ENCODE results near the gene SCN1B. TPM values are rescaled to one million over a fixed set of nuclear protein-coding genes. Genes with fewer than 3 reads are reported as not detected.
A peak's percentile ranks its signal among the peaks of the same experiment; 100 is the strongest.

SCN1B gene
- total RNA-seq, 4 donors from 2014 or later: 0.26 to 5.9 (median 1.2) TPM; not detected in 1

- WGBS, 2 donors: 3 to 12% methylated on average over 23 to 25 of the region's 31 CpGs
- Histone ChIP-seq H3K4me3 (peak overlapping the region; percentile 32 to 76 (median 52)), H3K27ac (peak overlapping the region in 3 of 4 donors; percentile 16 to 78 (median 76)), H3K9me3 (no peaks in the 10 kb centered on the region), H3K27me3 (peaks cover 0 to 43% (median 0%) of the 10 kb centered on the region in 4 donors), H3K36me3 (peaks cover 0 to 27% (median 0%) of the 10 kb centered on the region in 3 donors), H3K4me1 (peaks cover 6 to 29% (median 16%) of the 10 kb centered on the region in 3 donors)
- no peak for TF ChIP-seq POLR2A (IDR thresholded peaks at IDR 0.05)
- TF ChIP-seq CTCF (IDR thresholded peaks at IDR 0.05): no peak
- intact Hi-C loops (cut with DNase I): no loop called here
- no peak for DNase-seq
These were observed 1.0 kb downstream of the SCN1B start for GRCh38 chr19:35031072-35031881.

- WGBS, 2 donors: 91 to 93% methylated on average over 6 to 12 of the region's 17 CpGs
- peaks cover 6 to 31% (median 16%) of the 10 kb centered on the region in 3 donors for H3K4me1 ChIP-seq
- intact Hi-C loops (cut with DNase I): no loop called here
These were observed 2.1 kb downstream of the SCN1B start for GRCh38 chr19:35032356-35032865.

GRCh38 chr19:35033067-35034004, 3.1 kb downstream of the SCN1B start:
- Histone ChIP-seq H3K27me3 (peaks cover 0 to 43% (median 0%) of the 10 kb centered on the region in 4 donors), H3K36me3 (peaks cover 0 to 12% (median 0%) of the 10 kb centered on the region in 3 donors), H3K9me3 (no peaks in the 10 kb centered on the region), H3K4me1 (peaks cover 9 to 40% (median 16%) of the 10 kb centered on the region in 3 donors), H3K27ac (no peak overlapping the region), H3K4me3 (no peak overlapping the region)
- TF ChIP-seq POLR2A (IDR thresholded peaks at IDR 0.05) (no peak), CTCF (IDR thresholded peaks at IDR 0.05) (no peak)
- intact Hi-C loops (cut with DNase I): no loop called here
- 76 to 81% methylated on average over 13 to 20 of the region's 30 CpGs for WGBS, 2 donors
- no peak for DNase-seq

More at GRCh38 chr19:35032356-35032865, 2.1 kb downstream of the SCN1B start:
- H3K4me3 ChIP-seq: no peak overlapping the region
- no peaks in the 10 kb centered on the region for H3K9me3 ChIP-seq
- no peak overlapping the region for H3K27ac ChIP-seq
- peaks cover 0 to 16% (median 0%) of the 10 kb centered on the region in 3 donors for H3K36me3 ChIP-seq
- no peak for TF ChIP-seq CTCF (IDR thresholded peaks at IDR 0.05)
- no peak for DNase-seq
- H3K27me3 ChIP-seq: peaks cover 0 to 43% (median 0%) of the 10 kb centered on the region in 4 donors

- TF ChIP-seq CTCF (IDR thresholded peaks at IDR 0.05) (no peak), POLR2A (IDR thresholded peaks at IDR 0.05) (no peak)
- no peak overlapping the region for H3K27ac ChIP-seq
- intact Hi-C loops (cut with DNase I): no loop called here
- 82 to 98% methylated on average over 9 to 10 of the region's 17 CpGs for WGBS, 2 donors
- peaks cover 0 to 45% (median 0%) of the 10 kb centered on the region in 4 donors for H3K27me3 ChIP-seq
- no peaks in the 10 kb centered on the region for H3K9me3 ChIP-seq
- no peak overlapping the region for H3K4me3 ChIP-seq
- H3K4me1 ChIP-seq: peaks cover 15 to 47% (median 16%) of the 10 kb centered on the region in 3 donors
- no peak for DNase-seq
- peaks cover 0 to 12% (median 0%) of the 10 kb centered on the region in 3 donors for H3K36me3 ChIP-seq
These were observed 3.8 kb downstream of the SCN1B start for GRCh38 chr19:35034005-35034502.
